KBM-7 (cell line): ENCODE data around the gene AHR.
"Not testable (repeated sequence)": the region's sequence is repeated elsewhere in the genome, so short reads cannot be mapped to it uniquely, and the experiment has no call there.

ENCODE experiments used
- DNase-seq: peaks from one replicate; pipeline ENCODE4 v3.0.0-alpha.2; 2015
- in situ Hi-C: fragments of 300-500 bp; cut with MboI; formaldehyde crosslinking; loops from 2 replicates; pipeline ENCODE4 v1.14.3; 2020; ENCODE audit warnings: low sequenced_read_pairs, low pct_unique_long_range_greater_than_20kb, mixed read lengths

AHR gene

GRCh38 chr7:17328641-17329040 lies 30.2 kb downstream of the AHR start:
- in situ Hi-C loops, result no loop called here

DNA sequence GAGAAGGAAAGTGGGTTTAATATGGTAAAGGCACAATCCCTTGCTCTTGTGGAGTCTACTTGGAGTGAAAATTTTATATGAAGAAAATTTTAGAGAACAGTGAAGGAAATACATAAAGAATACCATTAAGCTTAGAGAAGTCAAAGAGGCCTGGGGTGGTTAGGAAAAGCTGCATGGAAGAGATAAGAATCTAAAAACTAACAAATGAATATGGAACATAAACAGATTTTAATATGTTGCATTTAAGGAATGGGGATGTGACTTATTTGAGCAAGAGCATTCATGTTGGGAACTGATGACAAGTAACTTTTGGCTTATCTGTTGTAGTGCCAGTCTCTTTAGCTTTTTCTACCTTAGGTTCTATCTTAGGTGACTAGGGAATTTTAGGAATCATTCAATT lies 31.0 kb downstream of the AHR start:
- DNase-seq, result no peak
- in situ Hi-C loops, result no loop called here

More at GRCh38 chr7:17328641-17329040, 30.2 kb downstream of the AHR start:
- no peak for DNase-seq

GRCh38 chr7:17331891-17332501 lies 33.5 kb downstream of the AHR start:
- DNase-seq, result no peak
- in situ Hi-C loops, result no loop called here

DNA sequence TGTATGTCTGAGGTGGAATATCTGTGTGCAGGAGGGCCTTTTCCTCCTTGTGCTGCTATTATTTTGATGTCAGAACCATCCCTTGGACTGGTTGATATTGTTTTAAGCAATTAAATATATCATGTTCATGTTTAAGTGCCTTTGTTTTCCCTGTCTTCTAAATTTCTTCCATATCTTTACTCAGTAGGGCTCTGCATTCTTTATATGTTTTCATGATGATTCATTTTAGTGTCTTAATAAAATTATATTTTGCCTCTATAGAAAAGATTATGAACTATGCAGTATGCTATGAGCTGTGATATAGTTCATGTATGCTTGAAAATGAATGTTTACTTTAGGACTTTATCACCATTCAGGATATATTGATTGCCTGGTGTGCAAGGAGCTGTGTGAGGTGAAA lies 34.8 kb downstream of the AHR start:
- in situ Hi-C loops, result no loop called here
- no peak for DNase-seq

GRCh38 chr7:17336168-17336567 lies 37.7 kb downstream of the AHR start:
- DNase-seq, result no peak
- in situ Hi-C loops, result no loop called here

DNA sequence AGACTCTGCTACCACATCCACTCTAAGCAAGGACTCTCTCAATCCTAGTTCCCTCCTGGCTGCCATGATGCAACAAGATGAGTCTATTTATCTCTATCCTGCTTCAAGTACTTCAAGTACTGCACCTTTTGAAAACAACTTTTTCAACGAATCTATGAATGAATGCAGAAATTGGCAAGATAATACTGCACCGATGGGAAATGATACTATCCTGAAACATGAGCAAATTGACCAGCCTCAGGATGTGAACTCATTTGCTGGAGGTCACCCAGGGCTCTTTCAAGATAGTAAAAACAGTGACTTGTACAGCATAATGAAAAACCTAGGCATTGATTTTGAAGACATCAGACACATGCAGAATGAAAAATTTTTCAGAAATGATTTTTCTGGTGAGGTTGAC lies 40.7 kb downstream of the AHR start:
- no peak for DNase-seq
- in situ Hi-C loops, result no loop called here

DNA sequence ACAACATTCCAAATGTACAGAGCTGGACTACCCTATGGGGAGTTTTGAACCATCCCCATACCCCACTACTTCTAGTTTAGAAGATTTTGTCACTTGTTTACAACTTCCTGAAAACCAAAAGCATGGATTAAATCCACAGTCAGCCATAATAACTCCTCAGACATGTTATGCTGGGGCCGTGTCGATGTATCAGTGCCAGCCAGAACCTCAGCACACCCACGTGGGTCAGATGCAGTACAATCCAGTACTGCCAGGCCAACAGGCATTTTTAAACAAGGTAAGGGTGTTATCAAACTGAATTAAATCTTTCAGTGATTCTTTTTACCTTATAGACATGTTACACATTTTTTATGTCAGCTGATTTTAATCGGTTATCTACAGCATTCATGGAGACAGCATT lies 41.5 kb downstream of the AHR start:
- DNase-seq, result no peak
- in situ Hi-C loops, result no loop called here

DNA sequence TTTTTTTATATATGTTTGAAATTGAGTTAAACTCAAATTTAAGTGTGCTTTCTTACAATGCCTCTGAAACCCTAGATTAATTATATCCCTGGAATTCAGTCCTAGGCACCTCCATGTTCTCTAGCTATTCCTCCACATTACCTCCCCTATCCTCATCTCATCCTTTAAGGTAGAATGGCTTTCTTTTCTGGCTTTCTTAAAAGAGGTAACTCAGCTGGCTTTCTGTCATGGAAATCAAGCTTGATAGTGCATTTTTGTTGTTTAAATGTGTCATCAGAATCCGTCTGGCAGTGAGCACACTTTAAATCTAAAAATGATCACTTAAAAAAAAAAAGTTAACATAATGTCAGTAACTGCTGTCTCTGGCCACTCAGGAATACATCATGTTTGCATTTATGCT lies 42.2 kb downstream of the AHR start:
- no peak for DNase-seq
- in situ Hi-C loops, result no loop called here

DNA sequence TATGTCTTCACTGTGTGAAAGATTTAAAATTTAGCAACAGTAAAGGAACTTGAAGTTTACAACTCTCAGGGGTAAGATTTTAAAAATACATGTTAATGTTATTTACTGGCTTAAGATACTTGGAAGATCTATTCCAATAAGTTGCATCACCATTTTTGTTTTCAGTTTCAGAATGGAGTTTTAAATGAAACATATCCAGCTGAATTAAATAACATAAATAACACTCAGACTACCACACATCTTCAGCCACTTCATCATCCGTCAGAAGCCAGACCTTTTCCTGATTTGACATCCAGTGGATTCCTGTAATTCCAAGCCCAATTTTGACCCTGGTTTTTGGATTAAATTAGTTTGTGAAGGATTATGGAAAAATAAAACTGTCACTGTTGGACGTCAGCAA lies 44.3 kb downstream of the AHR start:
- in situ Hi-C loops, result no loop called here
- DNase-seq, result no peak

GRCh38 chr7:17347401-17347800 lies 48.9 kb downstream of the AHR start:
- no peak for DNase-seq

DNA sequence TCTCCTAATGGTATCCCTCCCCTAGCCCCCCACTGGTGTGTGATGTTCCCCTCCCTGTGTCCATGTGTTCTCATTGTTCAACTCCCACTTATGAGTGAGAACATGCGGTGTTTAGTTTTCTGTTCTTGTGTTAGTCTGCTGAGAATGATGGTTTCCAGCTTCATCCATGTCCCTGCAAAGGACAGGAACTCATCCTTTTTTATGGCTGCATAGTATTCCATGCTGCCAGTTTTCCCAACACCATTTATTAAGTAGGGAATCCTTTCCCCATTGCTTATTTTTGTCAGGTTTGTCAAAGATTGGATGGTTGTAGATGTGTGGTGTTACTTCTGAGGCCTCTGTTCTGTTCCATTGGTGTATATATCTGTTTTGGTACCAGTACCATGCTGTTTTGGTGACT lies 50.5 kb downstream of the AHR start:
- DNase-seq, in situ Hi-C loops: not testable (repeated sequence)

More at GRCh38 chr7:17347401-17347800, 48.9 kb downstream of the AHR start:
- in situ Hi-C loops, result no loop called here

GRCh38 chr7:17350321-17350720 lies 51.9 kb downstream of the AHR start:
- in situ Hi-C loops, DNase-seq: not testable (repeated sequence)

DNA sequence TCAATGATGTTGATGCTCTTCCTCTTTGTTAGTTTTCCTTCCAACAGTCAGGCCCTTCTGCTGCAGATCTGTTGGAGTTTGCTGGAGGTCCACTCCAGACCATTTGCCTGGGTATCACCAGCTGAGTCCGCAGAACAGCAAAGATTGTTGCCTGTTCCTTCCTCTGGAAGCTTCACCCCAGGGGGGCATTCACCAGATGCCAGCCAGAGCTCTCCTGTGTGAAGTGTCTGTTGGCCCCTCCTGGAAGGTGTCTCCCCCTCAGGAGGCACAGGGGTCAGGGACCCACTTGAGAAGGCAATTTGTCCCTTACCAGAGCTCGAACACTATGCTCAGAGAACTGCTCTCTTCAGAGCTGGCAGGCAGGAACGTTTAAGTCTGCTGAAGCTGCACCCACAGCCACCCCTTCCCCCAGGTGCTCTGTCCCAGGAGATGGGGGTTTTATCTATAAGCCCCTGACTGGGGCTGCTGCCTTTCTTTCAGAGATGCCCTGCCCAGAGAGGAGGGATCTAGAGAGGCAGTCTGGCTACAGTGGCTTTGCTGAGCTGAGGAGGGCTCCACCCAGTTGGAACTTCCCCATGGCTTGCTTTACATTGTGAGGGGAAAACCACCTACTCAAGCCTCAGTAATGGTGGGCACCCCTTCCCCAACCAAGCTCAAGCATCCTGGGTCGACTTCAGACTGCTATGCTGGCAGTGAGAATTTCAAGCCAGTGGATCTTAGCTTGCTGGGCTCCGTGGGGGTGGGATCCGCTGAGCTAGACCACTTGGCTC lies 55.4 kb downstream of the AHR start:
- in situ Hi-C loops, DNase-seq: not testable (repeated sequence)

DNA sequence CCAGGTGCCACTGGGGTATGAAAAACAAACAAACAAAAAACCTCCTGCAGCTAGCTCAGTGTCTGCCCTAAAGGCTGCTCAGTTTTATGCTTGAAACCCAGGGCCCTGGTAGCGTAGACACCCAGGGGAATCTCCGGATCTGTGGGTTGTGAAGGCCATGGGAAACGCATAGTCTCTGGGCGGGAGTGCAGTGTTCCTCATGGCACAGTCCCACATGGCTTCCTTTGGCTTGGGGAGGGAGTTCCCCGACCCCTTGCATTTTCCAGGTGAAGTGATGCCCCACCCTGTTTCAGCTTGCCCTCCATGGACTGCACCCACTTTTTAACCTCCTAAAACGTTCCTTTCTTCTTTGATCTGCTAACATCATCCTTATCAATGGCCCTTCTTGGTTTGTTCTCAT lies 56.0 kb downstream of the AHR start:
- in situ Hi-C loops, result no loop called here
- no peak for DNase-seq

DNA sequence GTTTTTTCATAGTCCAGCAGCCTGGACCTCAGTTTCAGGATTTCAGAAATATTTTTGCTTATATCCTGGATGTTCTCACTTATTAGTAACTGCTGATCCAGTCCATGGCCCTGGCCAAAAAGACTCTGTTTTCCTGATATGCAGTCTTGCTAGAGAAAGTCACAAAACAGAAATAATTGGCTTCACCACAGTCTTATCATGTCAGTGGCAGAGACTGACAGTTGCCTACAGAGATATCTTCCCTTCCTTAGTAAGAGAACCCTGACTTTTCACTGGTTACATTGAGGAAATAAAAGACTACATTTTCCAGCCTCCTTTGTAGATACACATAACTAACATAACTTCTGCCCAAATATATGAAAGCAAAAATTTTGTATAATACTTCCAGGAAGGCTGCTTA lies 56.6 kb downstream of the AHR start:
- DNase-seq, result no peak
- in situ Hi-C loops, result no loop called here

- DNase-seq, result no peak
- in situ Hi-C loops, result no loop called here
Observed at GRCh38 chr7:17357952-17358351, 59.5 kb downstream of the AHR start.

- in situ Hi-C loops, result no loop called here
- no peak for DNase-seq
Observed at GRCh38 chr7:17359610-17360009, 61.2 kb downstream of the AHR start.

DNA sequence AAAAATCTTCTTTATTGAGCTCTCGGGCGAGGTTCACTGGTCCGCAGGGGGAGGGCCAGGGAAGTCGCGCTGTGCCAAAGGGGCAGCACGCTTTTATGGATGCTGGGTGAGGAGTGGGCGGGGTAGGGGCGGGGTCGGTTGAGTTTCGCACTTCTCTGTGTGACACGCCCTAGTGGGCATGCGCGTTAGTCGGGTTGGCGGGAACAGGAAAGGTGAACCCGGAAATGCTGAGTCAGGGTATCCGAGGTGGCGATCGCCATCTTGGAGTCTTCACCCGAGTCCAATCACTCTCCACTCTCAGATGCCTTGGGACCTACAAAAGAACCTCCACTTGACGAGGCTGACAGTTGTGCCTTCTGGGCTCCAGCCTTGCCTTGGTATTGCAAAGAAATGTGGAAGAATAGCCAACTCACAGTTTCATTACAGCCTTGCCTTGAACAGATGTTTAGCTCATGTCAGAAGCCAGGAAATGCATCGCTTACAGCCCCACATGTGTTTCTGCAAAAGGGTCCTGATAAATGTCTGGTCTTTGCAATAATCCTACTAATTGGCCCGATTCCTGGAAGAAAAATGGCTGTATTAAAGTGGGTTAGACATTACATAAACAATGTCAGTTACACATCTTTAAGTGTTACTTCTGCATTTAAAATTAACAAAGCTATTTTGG lies 64.1 kb downstream of the AHR start:
- in situ Hi-C loops, result no loop called here
- peak; percentile 28 for DNase-seq

DNA sequence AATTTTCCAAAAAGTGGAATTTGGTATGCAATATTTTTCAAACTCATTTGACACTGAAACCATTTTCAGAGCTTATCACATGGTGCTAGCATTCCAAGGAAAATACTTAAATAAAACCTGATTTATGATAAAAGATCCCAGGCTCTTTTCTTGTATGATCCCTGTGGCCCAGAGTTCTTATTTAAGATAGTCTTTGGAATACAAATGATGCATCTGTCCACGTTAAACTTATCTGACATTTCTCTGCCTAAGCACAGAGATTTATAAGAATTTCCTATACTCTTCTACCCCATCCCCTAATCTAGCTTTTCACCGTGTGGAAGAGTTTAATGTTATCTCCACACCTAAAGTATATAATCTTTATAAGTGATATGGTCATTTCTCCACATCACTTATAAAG lies 66.2 kb downstream of the AHR start:
- DNase-seq, result no peak
- in situ Hi-C loops, result no loop called here

GRCh38 chr7:17365775-17366174 lies 67.3 kb downstream of the AHR start:
- in situ Hi-C loops, result no loop called here
- no peak for DNase-seq
